ENCODE measurements around the gene SLC16A11.

- TF ChIP-seq CTCF (IDR thresholded peaks at IDR 0.05) (no peak), POLR2A (IDR thresholded peaks at IDR 0.05) (no peak)
Observed at GRCh38 chr17:7070712-7071111, 26.8 kb upstream of the SLC16A11 start.
